ENCODE data around the gene PCMTD2.

DNA sequence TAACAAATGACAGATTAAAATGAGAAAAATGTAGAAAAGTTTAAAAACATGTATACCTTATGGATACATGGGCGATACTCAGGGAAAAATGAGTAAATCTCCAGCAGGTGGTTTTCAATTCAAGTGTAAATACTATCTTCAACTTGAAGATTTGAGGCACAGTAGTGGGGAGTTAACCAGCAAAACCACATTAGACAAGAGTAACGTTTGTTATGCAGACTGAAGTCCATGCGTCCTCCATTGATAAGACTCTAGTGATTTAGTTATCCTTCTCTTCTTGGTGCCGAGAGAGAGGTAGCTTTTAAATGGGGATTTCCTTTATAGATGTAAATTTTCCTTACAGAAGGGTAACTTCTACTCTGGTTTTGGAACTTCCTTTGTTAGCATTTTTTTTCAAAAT is 28.1 kb downstream of the PCMTD2 start:
- TF ChIP-seq SIN3A (IDR thresholded peaks at IDR 0.05; ENCODE audit: borderline replicate concordance, low read depth, low read length) (no peak), FOXA1 (IDR thresholded peaks at IDR 0.05) (no peak), FOXA1 (CRISPR knock-in tag; IDR thresholded peaks at IDR 0.05) (no peak), JUN (CRISPR knock-in tag; IDR thresholded peaks at IDR 0.05) (no peak), ATF1 (CRISPR knock-in tag; IDR thresholded peaks at IDR 0.05) (no peak), ZNF17 (CRISPR knock-in tag; IDR thresholded peaks at IDR 0.05) (no peak), GABPA (IDR thresholded peaks at IDR 0.05; ENCODE audit: low read depth, low read length) (no peak), GABPA (CRISPR knock-in tag; IDR thresholded peaks at IDR 0.05; ENCODE audit: low read depth) (no peak), TARDBP (CRISPR knock-in tag; IDR thresholded peaks at IDR 0.05) (no peak), ZNF331 (CRISPR knock-in tag; IDR thresholded peaks at IDR 0.05) (no peak), SMC3 (IDR thresholded peaks at IDR 0.05; ENCODE audit: low read length) (no peak), NFE2L1 (CRISPR knock-in tag; IDR thresholded peaks at IDR 0.05; ENCODE audit: borderline replicate concordance) (no peak), ATF7-NPFF (CRISPR knock-in tag; IDR thresholded peaks at IDR 0.05; ENCODE audit: low read depth) (no peak)
- TF ChIP-seq, protein P1, sequence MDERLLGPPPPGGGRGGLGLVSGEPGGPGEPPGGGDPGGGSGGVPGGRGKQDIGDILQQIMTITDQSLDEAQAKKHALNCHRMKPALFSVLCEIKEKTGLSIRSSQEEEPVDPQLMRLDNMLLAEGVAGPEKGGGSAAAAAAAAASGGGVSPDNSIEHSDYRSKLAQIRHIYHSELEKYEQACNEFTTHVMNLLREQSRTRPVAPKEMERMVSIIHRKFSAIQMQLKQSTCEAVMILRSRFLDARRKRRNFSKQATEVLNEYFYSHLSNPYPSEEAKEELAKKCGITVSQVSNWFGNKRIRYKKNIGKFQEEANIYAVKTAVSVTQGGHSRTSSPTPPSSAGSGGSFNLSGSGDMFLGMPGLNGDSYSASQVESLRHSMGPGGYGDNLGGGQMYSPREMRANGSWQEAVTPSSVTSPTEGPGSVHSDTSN (CRISPR knock-in tag; IDR thresholded peaks at IDR 0.05), result no peak
